Measurements from ENCODE around the gene CFAP61.

CFAP61 gene

GRCh38 chr20:20223981-20224380 lies 171.6 kb downstream of the CFAP61 start:
- H3K27me3 ChIP-seq (ENCODE audit: low read length): no peaks in the 10 kb centered on the region
- no peak overlapping the region for H3K4me2 ChIP-seq (ENCODE audit: low read depth, low read length, poor library complexity, severe bottlenecking)
- no peak overlapping the region for H3K4me3 ChIP-seq (ENCODE audit: insufficient read depth, low read length, poor library complexity, severe bottlenecking)
- TF ChIP-seq EZH2phosphoT487 (conservative IDR thresholded peaks at IDR 0.05; ENCODE audit: low read length) (no peak), CTCF (IDR thresholded peaks at IDR 0.05; ENCODE audit: insufficient read depth, low read length, poor library complexity, severe bottlenecking) (no peak)
- no peaks in the 10 kb centered on the region for H3K36me3 ChIP-seq (ENCODE audit: low read length)
- H3K79me2 ChIP-seq (ENCODE audit: insufficient read depth, low read length): no peaks in the 10 kb centered on the region
- no peak overlapping the region for H3K27ac ChIP-seq (ENCODE audit: low read depth, low read length)
- no peaks in the 10 kb centered on the region for H3K9me3 ChIP-seq (ENCODE audit: insufficient read depth, low read length)
- H3K9me2 ChIP-seq (replicated peaks; ENCODE audit: insufficient read depth, low read length): no peaks in the 10 kb centered on the region
- H3F3A ChIP-seq (ENCODE audit: insufficient read depth): no peaks in the 10 kb centered on the region
- H2AFZ ChIP-seq (ENCODE audit: low read depth, low read length, severe bottlenecking): no peak overlapping the region
- H4K20me1 ChIP-seq (ENCODE audit: low read depth, low read length): no peaks in the 10 kb centered on the region
- no peak overlapping the region for H3K9ac ChIP-seq (ENCODE audit: low read length)

- no peaks in the 10 kb centered on the region for H3K27me3 ChIP-seq (ENCODE audit: low read length)
- no peaks in the 10 kb centered on the region for H4K20me1 ChIP-seq (ENCODE audit: low read depth, low read length)
- no peaks in the 10 kb centered on the region for H3K9me2 ChIP-seq (replicated peaks; ENCODE audit: insufficient read depth, low read length)
- H3K4me2 ChIP-seq (ENCODE audit: low read depth, low read length, poor library complexity, severe bottlenecking): no peak overlapping the region
- H3K36me3 ChIP-seq (ENCODE audit: low read length): no peaks in the 10 kb centered on the region
- no peaks in the 10 kb centered on the region for H3K9me3 ChIP-seq (ENCODE audit: insufficient read depth, low read length)
- H3K79me2 ChIP-seq (ENCODE audit: insufficient read depth, low read length): no peaks in the 10 kb centered on the region
- no peak overlapping the region for H3K9ac ChIP-seq (ENCODE audit: low read length)
- no peak overlapping the region for H2AFZ ChIP-seq (ENCODE audit: low read depth, low read length, severe bottlenecking)
- no peaks in the 10 kb centered on the region for H3F3A ChIP-seq (ENCODE audit: insufficient read depth)
- no peak for TF ChIP-seq CTCF (IDR thresholded peaks at IDR 0.05; ENCODE audit: insufficient read depth, low read length, poor library complexity, severe bottlenecking)
- TF ChIP-seq EZH2phosphoT487 (conservative IDR thresholded peaks at IDR 0.05; ENCODE audit: low read length): no peak
- H3K4me3 ChIP-seq (ENCODE audit: insufficient read depth, low read length, poor library complexity, severe bottlenecking): no peak overlapping the region
- no peak overlapping the region for H3K27ac ChIP-seq (ENCODE audit: low read depth, low read length)
These were observed 172.5 kb downstream of the CFAP61 start for GRCh38 chr20:20224806-20225205.

GRCh38 chr20:20225325-20226043 lies 173.2 kb downstream of the CFAP61 start:
- Histone ChIP-seq H3K36me3 (ENCODE audit: low read length) (no peaks in the 10 kb centered on the region), H3K4me2 (ENCODE audit: low read depth, low read length, poor library complexity, severe bottlenecking) (no peak overlapping the region), H3K79me2 (ENCODE audit: insufficient read depth, low read length) (no peaks in the 10 kb centered on the region), H2AFZ (ENCODE audit: low read depth, low read length, severe bottlenecking) (no peak overlapping the region), H3K9me3 (ENCODE audit: insufficient read depth, low read length) (no peaks in the 10 kb centered on the region), H4K20me1 (ENCODE audit: low read depth, low read length) (no peaks in the 10 kb centered on the region), H3F3A (ENCODE audit: insufficient read depth) (no peaks in the 10 kb centered on the region), H3K27me3 (ENCODE audit: low read length) (no peaks in the 10 kb centered on the region), H3K4me3 (ENCODE audit: insufficient read depth, low read length, poor library complexity, severe bottlenecking) (no peak overlapping the region), H3K27ac (ENCODE audit: low read depth, low read length) (no peak overlapping the region), H3K9ac (ENCODE audit: low read length) (no peak overlapping the region), H3K9me2 (replicated peaks; ENCODE audit: insufficient read depth, low read length) (no peaks in the 10 kb centered on the region)
- no peak for TF ChIP-seq EZH2phosphoT487 (conservative IDR thresholded peaks at IDR 0.05; ENCODE audit: low read length)
- no peak for TF ChIP-seq CTCF (IDR thresholded peaks at IDR 0.05; ENCODE audit: insufficient read depth, low read length, poor library complexity, severe bottlenecking)
